GM10266 (cell line): Measurements from ENCODE around the gene PTPRG.

Source experiments
- DNase-seq: peaks from one replicate; pipeline ENCODE4 v3.0.0; 2012; ENCODE audit errors: extremely low spot score
- TF ChIP-seq, protein P1 (sequence below): IDR thresholded peaks from 2 replicates; pipeline ENCODE4 v1.5.1; 2012; ENCODE audit warnings: mild to moderate bottlenecking, low read depth; ENCODE audit not compliant: control insufficient read depth, insufficient read depth; ENCODE audit errors: missing control alignments

PTPRG gene

DNA sequence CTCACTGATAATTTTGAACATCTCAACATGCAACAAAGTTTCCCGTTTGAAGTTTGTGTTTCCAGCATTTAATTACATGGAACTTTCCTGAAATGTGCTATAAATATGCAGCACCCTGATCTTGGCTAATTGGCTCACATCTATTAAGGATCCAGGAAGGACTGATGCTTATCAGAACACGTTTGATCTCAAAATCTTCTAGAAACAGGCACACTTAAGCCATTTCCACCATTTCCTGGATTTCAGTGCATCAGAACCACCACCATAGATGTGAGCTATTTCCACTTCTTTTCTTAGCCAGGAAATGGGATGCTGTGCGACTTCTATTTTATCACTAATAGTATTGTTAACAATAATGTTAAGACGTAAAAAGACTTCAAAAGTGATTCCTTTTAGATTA is 583.1 kb downstream of the PTPRG start:
- TF ChIP-seq, protein P1, sequence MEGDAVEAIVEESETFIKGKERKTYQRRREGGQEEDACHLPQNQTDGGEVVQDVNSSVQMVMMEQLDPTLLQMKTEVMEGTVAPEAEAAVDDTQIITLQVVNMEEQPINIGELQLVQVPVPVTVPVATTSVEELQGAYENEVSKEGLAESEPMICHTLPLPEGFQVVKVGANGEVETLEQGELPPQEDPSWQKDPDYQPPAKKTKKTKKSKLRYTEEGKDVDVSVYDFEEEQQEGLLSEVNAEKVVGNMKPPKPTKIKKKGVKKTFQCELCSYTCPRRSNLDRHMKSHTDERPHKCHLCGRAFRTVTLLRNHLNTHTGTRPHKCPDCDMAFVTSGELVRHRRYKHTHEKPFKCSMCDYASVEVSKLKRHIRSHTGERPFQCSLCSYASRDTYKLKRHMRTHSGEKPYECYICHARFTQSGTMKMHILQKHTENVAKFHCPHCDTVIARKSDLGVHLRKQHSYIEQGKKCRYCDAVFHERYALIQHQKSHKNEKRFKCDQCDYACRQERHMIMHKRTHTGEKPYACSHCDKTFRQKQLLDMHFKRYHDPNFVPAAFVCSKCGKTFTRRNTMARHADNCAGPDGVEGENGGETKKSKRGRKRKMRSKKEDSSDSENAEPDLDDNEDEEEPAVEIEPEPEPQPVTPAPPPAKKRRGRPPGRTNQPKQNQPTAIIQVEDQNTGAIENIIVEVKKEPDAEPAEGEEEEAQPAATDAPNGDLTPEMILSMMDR: no peak
- no peak for DNase-seq

DNA sequence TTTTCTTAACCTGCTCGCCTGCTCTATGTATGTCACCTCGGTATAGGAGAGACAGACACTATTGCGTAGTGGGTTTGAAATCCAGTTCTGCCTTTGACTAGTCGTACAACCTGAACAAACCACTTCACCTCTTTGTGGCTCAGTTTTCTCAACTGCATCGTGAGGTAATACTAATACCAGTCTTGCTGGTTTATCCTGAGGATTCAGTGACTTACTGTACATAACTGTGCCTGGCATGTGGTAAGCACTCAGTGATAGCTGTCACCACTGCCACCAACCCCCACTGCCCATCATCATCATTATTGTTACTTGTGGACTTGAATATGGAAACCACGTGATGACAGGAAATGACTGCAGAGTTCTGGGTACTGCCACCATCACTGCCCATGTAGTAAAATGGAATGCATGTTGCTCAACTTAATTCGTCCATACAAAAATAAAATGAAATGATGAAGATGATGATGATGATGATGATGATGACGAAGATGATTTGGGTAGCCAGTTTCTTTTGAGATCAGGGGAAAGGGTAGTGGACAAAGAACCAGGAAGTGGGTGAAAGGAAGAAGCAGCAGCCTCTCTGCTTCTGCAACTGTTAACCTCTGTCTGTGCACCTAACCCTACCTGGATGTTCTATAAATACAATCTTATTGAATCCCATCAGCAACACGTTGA is 583.9 kb downstream of the PTPRG start:
- no peak for DNase-seq
- TF ChIP-seq, protein P1: no peak

DNA sequence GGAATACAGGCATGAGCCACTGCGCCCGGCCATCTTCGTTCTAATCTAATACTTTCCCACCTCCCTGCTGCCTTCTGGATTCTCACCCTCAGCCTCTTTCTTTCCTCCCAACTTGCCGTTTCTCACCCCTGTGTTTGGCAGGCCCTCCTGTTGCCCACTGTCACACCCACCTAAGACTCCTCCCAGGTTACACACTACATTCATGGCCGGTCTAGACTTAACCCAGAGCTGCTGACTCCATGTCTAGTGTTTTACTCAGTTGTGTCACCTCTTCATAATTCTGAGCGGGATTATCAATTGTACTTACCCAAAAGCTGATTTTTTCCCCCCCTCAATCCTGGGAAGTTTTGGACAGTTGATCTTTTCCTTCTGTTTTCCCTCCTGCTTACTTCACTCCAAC is 588.2 kb downstream of the PTPRG start:
- TF ChIP-seq, protein P1: no peak
- DNase-seq: no peak

DNA sequence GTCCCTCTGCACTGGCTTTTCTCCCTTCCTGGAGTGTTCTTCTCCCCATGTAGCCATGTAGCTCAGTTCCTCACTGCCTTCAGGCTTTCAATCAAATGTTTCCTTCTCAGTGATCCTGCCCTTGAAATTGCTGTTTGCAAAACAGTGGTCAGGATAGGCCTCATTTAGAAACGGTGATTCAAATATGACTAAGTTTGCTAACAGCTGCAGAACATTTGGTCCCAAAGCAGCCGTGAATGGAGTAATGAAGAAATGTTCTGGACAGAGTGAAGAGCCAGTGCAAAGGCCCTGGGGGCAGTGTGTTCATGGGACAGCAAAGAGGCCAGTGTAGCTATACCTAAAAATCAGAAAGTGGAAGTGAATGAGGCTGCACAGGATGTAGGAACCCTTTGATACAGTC is 588.6 kb downstream of the PTPRG start:
- TF ChIP-seq, protein P1: no peak
- no peak for DNase-seq

DNA sequence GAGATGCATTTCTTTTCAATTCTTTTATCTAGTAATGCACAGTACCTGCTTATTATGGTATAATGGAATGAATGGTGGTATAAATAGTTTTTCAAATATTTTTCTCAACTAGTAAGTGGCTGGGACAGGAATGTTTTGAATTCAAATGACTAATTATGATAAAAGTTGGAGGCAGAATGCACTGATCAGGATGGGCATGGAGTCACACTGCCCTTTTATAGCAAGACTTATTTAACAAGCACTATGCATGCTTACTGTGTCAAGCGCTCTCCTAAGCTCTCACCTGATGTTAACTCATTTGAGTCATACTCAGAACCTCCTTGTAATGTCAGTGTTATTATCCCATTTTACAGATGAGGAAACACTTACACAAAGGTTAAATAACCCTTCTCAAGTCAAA is 590.2 kb downstream of the PTPRG start:
- TF ChIP-seq, protein P1: no peak
- no peak for DNase-seq

DNA sequence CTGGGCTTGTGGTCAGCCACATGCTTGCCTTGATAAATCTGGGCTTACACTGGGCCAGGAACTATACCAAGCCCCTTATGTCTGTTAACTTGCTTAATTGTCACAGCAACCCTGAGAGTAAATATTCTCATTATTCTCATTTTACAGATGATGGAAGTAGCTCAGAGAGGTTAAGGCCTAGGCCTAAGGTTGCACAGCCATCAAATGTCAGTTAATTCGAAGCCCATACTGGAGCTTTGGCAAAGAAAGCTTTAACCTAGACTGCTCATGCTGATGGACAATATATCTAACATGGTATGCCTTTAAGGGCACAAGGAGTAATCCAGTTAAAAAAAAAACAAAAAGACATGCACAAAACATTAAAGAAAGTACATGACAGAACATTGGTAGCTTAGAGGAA is 591.9 kb downstream of the PTPRG start:
- TF ChIP-seq, protein P1: no peak
- DNase-seq: no peak

DNA sequence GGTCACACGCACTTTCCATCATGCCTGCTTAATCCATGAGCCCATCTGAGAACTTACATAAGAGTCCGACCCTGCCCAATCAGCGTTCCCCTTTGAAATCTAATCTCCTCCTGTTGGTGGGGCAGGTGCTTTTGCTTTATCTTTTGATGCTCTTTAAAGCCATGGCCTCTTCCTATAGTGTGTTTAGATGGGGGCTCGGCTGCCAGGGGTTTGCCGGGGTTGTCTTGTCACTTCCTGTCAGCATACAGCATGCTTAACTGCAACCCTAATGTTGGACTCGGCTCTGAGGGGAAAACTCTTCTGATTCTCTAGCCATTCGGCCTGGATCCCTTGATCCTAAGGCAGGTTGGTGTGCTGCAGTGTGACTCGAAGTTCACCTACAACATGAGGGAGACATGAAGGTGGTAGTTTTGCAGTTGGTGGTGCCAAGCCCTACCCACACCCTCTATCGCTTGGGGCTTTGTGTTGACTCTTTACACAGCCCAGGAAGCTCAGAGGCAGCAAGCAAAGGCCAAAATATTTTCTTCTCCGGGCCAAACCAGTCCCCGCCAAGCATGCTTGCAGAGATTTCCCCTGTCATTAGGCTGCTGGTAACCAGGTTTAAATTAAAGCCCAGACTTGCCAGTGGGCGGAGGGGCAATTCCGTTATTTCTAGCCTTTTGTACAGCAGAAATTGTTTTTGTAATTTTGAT is 593.2 kb downstream of the PTPRG start:
- TF ChIP-seq, protein P1: no peak
- no peak for DNase-seq
